Inferior parietal cortex (tissue), 1 donor: ENCODE measurements around the gene RAB40AL.
A peak's percentile ranks its signal among the peaks of the same experiment; 100 is the strongest.
"Not testable (repeated sequence)": the region's sequence is repeated elsewhere in the genome, so short reads cannot be mapped to it uniquely, and the experiment has no call there.

Experiments
- DNase-seq: peaks from one replicate; pipeline ENCODE4 v3.0.0-alpha.2; 2016; ENCODE audit errors: extremely low spot score

Gene RAB40AL, protein sequence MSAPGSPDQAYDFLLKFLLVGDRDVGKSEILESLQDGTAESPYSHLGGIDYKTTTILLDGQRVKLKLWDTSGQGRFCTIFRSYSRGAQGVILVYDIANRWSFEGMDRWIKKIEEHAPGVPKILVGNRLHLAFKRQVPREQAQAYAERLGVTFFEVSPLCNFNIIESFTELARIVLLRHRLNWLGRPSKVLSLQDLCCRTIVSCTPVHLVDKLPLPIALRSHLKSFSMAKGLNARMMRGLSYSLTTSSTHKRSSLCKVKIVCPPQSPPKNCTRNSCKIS

DNA sequence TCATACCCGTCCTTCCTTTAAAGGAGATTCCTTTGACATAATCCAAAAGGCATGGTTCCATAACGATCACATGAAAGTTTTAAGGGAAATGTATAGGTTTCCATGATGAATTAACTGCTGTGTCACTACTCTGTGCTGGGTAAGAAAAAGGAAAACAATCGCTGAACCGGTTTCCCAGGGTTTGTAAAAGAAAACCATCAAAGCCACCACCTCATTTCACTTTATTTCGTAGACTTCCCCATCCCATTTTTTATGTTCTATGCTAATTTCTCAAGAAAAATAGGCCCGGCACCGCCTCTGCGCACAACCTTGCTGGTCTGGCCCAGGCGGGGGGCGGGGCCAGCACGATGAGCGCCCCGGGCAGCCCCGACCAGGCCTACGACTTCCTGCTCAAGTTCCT lies at the start of gene RAB40AL:
TSS of gene RAB40AL (plus strand) at position 301 of the 400 bp plus-strand sequence. CDS start at position 348, 47 bp downstream.
- DNase-seq = not testable (repeated sequence)

DNA sequence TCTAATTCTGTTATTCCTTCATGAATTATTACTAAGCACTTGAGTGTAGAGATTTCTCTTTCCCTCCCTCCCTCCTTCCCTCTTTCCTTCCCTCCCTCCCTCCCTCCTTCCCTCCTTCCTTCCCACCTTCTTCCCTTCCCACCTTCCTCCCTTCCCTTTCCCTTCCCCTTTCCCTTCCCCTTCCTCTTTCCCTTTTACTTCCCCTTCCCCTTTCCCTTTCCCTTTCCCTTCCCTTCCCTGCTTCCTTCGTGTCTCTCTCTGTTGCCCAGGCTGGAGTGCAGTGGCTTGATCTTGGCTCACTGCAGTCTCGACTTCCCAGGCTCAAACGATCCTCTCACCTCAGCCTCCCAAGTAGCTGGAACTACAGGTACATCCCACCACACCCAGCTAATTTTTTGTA lies 49.4 kb upstream of the RAB40AL start:
- DNase-seq = no peak

DNA sequence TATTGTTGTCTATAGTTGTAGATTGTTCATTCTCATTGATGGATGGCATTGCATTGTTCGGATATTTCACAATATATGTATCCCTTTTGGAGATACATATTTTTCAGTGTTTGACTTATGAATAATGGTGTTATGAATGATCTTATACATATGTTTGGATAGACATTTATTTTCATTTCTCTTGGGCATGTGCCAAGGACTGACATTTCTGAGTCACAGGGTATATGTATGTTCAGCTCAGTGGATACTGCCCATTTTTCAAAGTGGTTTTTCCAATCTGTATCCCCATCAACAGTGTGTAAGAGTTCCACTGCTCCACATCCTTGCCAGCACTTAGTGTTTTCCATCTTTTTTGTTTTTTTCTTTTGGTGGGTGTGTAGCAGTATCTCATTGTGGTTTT lies 45.0 kb upstream of the RAB40AL start:
- DNase-seq = no peak

DNA sequence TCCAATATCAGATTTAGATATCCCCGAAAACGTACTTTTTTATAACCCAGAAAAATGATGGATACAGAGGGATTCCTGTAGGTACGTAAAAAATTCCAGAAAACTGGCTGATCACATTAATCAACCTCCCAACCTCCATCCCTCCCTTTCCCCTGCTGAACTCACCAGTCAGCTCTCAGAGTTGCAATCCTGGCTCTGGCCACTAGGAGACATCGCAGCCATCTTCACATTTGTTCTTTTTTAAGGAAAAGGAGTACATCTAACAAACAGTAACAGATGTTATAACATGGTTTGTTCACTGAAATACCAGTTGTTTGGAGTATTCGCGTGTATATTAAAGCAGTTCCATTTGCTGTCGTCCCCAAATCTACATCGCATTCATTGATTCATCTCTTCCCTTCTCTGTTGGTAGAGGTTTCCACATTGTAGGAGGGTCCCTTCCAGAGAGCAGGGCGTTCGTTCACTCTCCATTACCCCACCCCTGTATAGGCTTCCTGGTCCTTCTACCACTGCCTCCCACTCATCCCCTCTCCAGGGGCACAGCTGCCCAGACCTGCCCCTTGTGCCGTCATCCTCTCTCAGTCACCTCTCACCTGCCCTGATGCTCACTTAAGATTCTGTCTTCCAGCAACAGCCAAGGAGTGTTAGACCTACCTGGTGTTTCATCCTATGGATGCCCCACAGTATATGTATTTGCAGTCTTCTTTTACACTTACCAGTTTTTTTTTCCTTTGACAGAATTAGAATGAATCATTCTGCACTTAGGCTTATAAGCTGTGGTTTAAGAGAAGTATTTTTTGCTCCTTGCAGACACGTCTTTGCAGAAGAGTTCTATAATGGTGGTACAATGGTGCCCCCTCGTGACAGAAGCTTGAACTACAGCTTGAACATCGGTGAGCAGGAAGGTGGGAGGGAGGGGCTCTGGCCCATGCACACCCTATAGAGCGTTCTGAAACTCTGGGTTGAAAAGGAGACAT lies 36.8 kb upstream of the RAB40AL start:
- DNase-seq = peak; percentile 71

DNA sequence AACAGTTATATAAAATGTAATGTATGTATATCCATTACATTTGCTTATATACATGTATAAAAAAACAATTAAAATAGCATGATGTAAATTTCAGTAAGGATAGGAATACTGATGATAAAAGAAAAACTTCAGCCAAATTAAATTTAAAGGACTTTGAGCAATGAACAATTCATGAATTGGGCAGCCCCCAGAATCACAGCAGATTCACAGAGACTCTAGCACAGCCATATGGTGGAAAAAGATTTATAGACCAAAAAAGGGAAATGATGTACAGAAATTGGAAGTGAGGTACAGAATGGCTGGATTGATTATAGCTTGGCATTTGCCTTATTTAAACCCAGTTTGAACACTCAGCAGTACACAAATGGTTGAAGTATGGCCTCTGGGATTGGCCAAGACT lies 34.7 kb upstream of the RAB40AL start:
- no peak for DNase-seq

DNA sequence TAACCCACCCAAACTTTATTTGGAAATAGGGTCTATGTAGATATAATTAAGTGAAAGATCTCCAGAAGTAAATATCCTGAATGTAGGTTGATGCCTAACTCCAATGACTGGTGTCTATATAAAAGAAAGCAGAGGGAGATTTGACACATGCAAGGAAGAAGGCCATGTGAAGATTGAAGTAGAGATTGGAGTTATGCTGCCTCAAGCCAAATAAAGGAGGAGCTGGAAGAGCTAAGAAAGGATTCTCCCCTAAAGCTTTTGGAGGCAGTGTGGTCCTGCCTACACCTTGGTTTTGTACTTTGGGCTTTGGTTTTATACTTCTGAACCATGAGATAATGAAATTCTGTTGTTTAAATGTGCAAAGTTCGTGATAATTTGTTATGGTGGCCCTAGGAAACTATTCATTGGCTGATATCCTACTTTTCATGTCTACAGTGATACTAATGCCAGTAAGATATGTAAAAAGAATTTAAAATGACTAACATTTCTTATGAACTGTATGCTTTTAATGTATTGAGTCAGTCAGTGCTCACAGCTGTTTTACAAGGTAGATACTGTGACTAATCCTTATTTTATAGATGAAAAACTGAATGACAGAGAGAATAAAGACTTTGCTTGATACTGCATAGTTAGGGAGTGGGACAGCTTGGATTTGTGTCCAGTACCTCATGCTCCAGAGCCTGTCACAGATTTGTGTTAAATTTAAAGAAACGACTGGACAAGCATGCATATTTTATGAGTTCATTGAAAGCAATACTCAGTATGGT lies 5.9 kb upstream of the RAB40AL start:
- no peak for DNase-seq

DNA sequence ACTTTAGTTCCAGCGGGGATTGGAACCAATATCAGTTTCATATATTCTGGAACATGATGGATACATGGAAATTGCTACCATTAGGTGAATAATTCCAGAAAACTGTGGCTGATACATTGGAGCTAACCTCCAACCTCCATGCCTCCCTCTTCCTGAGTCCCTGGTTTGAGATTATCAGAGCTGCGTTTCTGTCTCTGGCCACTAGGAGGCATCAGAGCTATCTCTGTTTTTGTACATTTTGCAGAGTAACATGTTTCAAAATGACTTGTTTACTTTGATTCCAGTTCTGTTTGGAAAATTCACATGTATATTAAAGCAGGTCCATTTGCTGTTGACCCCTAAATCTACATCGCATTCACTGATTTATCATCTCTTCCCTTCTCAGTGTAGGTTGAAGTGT lies 2.4 kb upstream of the RAB40AL start:
- peak; percentile 21 for DNase-seq

DNA sequence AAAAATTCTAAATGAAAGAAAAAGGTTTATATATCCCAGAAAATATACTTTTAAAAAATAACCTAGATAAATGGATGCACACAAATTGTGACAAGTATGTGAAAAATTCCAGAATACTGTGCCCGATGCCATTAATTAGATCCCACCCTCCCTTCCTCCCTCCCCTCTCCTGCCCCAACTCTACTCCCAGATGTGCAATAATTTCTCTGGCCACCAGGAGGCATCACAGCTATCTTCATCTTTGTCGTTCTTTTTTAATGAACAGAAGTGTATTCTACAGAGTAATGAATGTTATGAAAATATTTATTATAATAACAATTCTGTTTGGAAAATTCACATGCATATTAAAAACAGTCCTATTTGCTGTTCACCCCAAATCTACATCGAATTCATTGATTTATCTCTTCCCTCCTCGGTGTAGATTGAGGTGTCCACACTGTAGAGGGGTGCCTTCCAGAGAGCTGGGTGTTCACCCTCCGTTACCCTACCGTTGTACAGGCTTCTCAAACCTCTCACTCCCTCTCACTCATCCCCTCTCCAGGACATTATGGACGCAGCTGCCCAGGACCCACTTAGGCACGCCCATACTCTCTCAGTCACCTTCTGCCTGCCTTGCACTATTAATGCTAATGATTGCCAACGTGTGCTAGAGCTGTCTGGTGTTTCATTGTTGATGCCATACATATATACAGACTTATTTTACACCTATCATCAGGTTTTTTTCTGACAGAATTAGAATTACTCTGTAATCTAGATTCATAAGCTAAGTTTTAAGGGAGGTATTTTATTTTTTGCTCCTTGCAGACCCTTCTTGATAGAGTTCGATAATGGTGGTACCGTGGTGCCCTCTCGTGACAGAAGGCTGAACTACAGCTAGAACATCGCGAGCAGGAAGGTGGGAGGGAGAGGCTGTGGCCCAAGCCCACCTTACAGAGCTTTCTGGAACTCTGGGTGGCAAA lies 14.1 kb downstream of the RAB40AL start:
- peak; percentile 72 for DNase-seq

DNA sequence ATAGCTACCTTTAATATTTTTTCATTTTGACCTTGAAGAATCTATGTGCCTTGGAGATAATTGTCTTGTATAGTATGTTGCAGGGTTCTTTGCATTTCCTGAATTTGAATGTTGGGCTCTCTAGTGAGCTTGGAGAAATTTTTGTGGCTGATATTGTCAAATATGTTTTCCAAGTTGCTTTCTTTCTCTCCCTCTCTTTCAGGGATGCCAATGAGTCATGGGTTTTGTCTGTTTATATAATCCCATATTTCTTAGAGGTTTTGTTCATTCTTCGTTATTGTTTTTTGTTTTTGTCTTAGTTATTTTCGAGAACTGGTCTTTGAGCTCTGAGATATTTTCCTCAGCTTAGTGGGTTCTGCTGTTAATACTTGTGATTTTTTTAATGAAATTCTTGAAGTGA lies 20.7 kb downstream of the RAB40AL start:
- no peak for DNase-seq

DNA sequence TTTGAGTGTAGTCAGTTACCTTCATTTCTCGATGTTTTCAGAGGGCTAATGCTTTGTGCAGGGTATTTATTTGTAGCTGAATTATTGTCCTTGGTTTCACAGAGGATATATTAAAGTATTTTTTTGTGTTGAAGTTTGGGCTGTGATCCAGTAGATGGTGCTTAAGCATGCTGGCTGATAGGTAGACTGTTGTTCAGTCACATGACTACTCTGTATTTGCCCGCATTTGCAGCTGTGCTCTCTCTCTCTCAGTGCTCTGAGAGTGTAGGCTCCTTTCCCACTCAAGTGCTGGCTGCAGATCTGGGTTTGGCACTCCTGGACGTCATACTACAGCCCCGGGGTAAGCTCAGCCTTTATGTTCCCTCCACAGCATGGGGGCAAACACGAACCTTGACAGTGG lies 21.7 kb downstream of the RAB40AL start:
- no peak for DNase-seq

DNA sequence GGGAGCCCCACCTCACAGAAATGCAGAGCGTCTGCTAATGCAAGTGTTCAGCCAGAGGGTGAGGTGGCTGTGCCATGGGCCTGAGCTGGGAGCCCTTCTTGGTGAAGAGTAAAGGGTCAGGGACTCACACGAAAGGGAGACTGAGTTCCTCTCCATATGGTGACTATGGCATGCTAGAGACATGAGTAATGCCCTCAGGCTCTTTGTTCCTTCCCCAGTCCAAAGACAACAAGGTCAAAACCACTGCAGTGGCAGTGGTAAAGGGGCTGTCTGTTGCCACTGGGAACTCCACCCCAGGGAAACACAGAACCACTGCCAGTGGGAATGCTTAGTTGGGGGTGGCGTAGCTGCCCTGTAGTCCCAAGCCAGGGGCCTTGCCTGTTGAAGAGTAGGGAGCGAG lies 22.4 kb downstream of the RAB40AL start:
- DNase-seq = no peak

DNA sequence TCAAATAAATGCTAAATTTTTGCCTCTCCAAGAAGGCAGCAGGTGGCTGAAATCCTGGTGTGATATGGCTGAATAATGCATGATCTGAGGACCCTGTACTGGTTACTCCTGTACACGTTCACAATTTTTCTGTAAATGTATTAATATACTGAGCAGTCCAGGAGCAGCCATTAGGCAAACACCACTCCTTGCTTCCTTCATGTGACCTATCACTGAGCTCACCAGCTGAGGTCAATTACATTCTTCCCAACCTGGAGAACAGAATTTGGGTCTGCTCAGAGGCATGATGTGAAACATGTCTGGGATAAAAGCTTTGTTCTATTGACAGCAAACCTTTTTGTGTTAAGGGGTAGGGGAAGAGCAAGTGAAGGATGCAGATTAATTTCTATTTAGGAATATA lies 26.9 kb downstream of the RAB40AL start:
- DNase-seq = no peak

DNA sequence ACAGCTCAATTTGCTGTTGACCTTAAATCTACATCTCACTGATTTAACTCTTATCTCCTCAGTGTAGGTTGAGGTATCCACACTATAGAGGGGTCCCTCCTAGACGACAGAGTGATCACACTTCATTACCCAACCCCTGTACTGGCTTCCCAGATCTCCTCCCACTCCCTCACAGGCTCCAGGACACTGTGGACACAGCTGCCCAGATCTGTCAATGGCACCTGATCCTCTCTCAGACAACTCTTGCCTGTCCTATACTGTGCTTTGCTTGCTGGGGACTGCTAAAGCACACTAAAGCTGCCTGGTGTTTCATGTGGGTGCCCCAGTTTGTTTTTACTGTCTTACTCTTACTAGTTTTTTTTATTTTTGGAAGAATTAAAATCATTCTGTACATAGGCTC lies 27.9 kb downstream of the RAB40AL start:
- no peak for DNase-seq

DNA sequence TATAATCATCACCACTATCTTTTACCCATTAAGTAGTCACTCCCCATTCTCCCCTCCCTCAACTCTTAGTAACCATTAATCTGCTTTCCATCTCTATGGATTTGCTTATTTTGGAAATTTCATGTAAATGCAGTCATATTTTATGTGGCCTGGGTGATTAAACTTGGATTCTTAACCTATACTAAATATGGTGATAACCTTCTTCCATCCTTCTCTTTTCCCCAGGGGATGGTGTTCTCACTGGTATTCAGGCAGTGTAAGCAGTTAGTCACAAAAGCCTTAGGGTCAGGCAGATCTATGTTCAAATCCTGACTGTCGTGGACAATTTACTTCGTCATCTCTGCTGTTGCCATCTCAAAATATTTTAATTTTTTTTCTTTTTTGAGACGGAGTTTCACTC lies 29.6 kb downstream of the RAB40AL start:
- DNase-seq = no peak

DNA sequence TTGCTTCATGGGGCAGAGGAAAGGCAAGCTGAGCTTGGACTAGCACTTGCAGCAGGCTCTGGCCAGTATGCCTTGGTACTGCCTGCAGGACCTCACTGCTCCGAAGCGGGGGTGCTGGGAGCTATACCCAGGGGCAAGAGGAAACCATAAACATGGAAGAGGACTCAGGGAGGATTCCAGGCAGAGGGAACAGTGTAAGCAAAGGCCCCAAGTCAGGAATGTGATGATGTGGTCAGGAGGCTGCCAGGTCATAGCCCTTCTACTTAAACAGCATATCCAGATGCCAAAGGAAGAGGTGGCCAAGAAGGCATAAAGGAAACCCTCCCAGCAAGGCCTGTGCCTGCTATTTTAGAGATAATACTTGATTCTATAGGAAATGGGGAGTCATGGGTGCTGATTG lies 31.1 kb downstream of the RAB40AL start:
- DNase-seq = no peak

DNA sequence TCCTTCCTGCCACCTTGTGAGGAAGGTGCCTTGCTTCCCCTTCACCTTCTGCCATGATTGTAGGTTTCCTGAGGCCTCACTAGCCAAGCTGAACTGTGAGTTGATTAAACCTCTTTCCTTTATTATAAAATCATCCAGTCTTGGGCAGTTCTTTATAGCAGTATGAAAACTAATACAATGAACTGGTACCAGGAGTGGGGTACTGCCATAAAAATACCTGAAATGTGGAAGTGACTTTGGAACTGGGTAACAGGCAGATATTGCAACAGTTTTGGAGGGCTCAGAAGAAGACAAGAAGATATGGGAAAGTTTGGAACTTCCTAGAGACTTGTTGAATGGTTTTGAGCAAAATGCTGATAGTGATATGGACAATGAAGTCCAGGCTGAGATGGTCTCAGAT lies 34.5 kb downstream of the RAB40AL start:
- not testable (repeated sequence) for DNase-seq

DNA sequence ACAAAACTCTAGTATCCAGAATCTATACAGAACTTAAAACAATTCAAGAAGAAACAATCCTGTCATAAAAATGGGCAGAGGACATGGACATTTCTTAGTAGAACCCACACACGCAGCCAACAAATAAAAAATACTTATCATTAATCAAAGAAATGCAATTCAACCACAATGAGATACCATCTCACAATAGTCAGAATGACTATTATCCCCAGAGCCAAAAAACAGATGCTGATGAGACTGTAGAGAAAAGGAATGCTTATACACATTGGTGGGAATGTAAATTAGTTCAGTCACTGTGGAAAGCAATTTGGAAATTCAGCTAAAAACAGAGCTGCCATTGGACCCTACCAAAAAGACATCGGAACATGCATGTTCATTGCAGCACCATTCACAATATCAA lies 37.9 kb downstream of the RAB40AL start:
- DNase-seq = no peak

DNA sequence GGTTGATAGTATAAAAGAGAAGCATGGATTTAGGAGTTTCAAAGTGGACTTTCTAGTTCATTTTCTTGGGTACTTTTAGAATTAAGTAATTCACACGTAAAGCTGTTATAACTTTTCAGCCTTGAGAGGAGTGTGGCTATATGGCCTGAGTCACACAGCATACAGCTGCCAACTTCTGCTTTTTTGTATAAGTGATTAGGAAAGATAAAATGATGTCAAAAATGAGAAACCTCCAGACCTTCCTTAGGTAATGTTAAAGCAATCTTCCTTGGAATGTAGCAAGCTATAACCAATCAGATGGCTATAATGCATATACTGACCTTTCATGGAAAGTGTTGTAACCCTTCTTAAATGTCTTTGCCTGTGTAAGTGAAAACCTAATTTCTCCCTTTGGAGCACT lies 39.2 kb downstream of the RAB40AL start:
- DNase-seq = no peak

DNA sequence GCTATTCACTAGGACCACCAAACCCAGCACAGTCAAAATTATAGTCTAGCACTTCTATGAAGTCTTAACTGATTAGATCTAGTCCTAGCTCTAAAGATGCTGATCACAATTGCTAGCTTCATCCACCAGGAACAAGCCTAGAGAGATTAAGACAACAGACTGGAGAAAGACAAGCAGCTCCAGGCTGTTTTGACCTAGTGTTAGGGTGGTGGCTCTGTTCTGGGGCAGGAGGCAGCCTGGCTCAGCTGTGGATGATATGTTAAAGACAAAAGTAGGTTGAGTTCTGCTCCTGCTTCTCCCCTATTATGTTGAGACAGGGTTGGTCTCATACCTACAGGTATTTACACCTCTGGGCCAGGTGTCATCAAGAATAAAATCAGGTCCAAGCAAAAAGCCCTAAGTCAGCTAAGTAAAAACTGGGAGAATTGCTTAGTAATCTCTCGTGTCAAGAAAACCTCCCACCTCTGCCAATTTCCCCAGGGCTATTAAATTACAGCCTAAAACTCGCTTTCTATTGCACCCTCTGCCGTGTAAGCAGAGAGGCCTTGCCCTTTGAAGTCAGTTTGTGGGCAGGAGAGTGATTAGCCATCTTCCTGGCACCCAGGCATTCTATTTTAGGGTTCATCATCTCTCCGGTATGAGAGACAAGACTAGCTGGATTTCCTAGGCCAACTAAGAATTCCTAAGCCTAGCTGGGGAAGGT lies 39.9 kb downstream of the RAB40AL start:
- DNase-seq = no peak

DNA sequence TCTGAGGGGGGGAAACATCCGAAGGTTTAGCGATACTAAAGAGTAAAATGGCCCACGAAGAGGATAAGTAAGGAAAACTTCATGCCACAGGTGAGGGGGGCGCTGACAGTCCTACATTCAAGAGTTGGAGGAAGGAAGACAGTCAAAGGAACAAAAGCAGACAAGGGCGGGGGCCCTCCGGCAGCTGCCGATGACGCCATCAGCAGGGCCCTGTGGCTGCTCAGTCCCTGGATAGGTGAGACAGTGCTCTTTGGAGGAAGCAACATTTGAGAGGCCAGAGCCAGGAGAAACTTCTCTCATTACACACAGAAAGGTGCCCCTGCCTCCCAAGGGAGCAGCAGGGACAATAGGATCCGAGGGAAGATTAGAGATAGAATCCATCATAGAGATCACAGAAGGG lies 41.5 kb downstream of the RAB40AL start:
- DNase-seq = no peak
